Esophagus squamous epithelium (tissue), 4 donors: Measurements from ENCODE around the gene C5orf52.

Experiments
- CTCF ChIP-seq, 6 experiments: fragments of 450-650 bp in 4 of 6; fragments of 200-600 bp in 2 of 6; sonication (generic) in 2 of 6; IDR thresholded peaks; one replicate each; pipeline ENCODE4 v1.5.1; 2016 to 2019; ENCODE audit warnings: antibody characterized with exemption in 6 of 6, mild to moderate bottlenecking in 4 of 6, moderate library complexity in 4 of 6
- POLR2A ChIP-seq, 4 donors: fragments of 450-650 bp; IDR thresholded peaks; one replicate each; pipeline ENCODE4 v1.6.1; 2017; ENCODE audit warnings: antibody characterized with exemption in 4 of 4, mild to moderate bottlenecking in 4 of 4, moderate library complexity in 3 of 4

GRCh38 chr5:157710882-157711281 is 39.5 kb downstream of the C5orf52 start:
- no peak for TF ChIP-seq POLR2A (IDR thresholded peaks at IDR 0.05)
- TF ChIP-seq CTCF (IDR thresholded peaks at IDR 0.05) = no peak
